HT-29 (cell line): ENCODE results near the gene GLO1. TPM values are rescaled to one million over a fixed set of nuclear protein-coding genes. Genes with fewer than 3 reads are reported as not detected.

Experiments used
- DNase-seq: peaks from one replicate; pipeline ENCODE4 v3.0.0-alpha.2; 2015; ENCODE audit warnings: low spot score
- total RNA-seq: library from RNA; depleted of rRNA; stranded (reverse); fragments of >200 nt; shearing (Covaris generic); gene quantifications from 2 replicates; pipeline ENCODE4 v1.2.3, GENCODE V29; 2014; rRNA removed

GLO1 gene
- total RNA-seq: 65.1 and 65.2 TPM in 2 replicates

GRCh38 chr6:38702558-38703397 lies at the start of gene GLO1:
Gene GLO1 (minus strand): TSS chr6:38703145. CDS start chr6:38703054, 91 bp downstream.
- peak; percentile 96 for DNase-seq

- DNase-seq: no peak
These were observed 48.1 kb upstream of the GLO1 start for GRCh38 chr6:38750968-38751615.

DNA sequence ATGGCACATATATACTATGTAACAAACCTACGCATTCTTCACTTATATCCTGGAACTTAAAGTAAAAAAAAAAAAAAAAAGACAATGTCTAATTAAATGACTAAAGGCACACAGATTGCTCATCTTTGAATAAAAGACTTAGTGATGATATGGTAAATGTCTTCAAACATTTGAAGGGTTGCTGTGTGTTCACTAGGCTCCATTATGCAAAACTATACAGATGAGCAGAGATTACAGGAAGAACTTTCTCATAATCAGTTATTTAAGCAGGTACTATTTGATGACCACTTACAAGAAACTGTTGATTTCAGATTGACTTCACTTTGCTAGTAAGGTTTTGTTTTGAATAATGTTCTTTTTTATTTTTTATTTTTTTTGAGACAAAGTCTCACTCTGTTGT lies 46.5 kb upstream of the GLO1 start:
- DNase-seq: no peak

- DNase-seq: no peak
These were observed 36.6 kb upstream of the GLO1 start for GRCh38 chr6:38739532-38739931.

- DNase-seq: no peak
These were observed 35.3 kb upstream of the GLO1 start for GRCh38 chr6:38738261-38738660.

GRCh38 chr6:38736951-38737350 lies 34.0 kb upstream of the GLO1 start:
- no peak for DNase-seq

DNA sequence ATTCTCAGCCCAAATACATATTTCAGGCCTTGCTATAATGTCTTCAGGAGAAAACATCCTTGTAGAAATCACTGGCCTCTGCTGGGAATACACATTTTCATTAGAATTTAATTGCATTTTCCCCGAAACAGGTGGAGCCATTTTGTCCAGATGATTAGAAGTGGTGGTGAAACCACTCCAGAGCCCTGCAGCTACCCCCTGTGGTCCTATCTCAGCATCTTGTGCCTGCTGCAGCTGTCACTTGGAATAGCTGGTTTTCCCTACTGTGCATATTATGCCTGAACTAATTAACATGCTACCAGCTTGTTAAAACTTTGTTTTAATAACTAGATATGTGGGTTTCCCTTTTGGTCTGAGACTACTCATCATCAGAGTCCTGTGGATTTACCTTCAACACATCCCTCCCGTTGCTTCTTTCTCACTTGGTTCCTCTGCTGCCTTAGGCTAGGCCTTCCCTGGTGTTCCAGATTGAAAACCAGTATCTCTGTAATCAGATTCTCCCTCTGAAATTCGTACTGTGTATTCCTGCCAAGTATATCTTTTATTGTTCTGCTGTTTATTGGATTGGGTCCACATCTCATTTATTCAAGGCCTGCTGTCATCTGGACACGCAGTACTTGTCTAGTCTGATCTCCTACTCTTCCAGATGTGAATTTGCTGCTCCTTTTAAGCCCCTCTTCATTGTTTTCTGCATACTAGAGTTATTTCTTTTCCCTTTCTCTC lies 27.4 kb upstream of the GLO1 start:
- DNase-seq: no peak

GRCh38 chr6:38728203-38728602 lies 25.3 kb upstream of the GLO1 start:
- DNase-seq: no peak

DNA sequence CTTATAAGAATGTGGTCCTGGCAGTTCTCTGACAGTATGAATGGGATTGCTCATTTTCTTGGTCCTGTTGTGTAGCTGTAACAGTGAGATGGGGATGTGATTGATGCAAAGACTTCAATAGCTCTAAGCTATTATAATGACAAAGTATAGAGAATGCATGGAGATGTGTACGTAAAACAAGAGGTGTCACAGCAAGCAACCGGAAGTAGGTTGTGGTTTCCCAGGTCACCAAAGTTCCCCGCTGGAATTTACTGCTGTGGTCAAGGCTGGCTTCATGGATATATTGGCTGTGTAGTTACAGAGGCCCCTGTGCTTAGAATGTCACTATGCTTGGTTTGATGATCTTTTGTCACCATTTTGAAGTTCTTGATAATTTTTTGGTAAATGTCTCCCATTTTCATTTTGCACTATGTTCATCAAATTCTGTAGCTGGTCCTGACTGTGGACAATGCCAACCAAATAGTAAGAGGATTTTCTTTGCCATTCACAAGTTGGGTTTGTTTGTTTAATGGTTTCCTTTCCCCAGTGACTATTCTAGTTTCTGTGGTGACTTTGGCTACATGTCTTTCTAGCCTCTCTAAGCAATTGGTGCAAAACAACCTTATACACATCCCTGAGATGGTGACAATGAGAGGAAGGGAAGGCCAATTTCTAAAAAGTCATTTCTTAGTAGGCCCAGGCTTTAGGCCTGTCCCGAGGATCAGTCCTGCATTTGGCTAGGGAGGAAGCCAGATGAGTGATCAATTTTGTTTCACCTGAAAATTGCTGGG lies 22.7 kb upstream of the GLO1 start:
- peak; percentile 53 for DNase-seq

- DNase-seq: no peak
These were observed 21.4 kb upstream of the GLO1 start for GRCh38 chr6:38724343-38724742.

DNA sequence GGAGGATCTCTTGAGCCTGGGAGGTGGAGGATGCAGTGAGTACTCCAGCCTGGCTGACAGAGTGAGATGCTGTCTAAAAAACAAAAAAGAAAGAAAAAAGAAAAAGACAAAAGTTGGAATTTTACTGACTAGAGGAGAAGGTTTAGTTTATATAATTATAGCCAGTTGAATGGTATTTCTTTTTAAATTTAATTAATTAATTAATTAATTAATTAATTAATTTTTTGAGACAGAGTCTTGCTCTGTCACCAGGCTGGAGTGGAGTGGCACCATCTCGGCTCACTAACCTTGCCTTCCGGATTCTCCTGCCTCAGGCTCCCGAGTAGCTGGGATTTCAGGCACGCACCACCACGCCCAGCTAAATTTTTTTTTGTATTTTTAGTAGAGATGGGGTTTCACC lies 20.8 kb upstream of the GLO1 start:
- no peak for DNase-seq

GRCh38 chr6:38722727-38723334 lies 19.9 kb upstream of the GLO1 start:
- no peak for DNase-seq

- DNase-seq: no peak
These were observed 19.1 kb upstream of the GLO1 start for GRCh38 chr6:38722038-38722437.

- DNase-seq: no peak
These were observed 17.4 kb upstream of the GLO1 start for GRCh38 chr6:38720295-38720694.

- no peak for DNase-seq
These were observed 16.4 kb upstream of the GLO1 start for GRCh38 chr6:38719358-38719757.

GRCh38 chr6:38716825-38717224 lies 13.9 kb upstream of the GLO1 start:
- DNase-seq: no peak

GRCh38 chr6:38715016-38715689 lies 12.2 kb upstream of the GLO1 start, which contains the start of gene DNAH8:
Gene DNAH8 (plus strand): TSS chr6:38715311. CDS start chr6:38722810, 7,499 bp downstream.
- no peak for DNase-seq

GRCh38 chr6:38714239-38715015 lies 11.5 kb upstream of the GLO1 start:
- no peak for DNase-seq

GRCh38 chr6:38713812-38714211 lies 10.9 kb upstream of the GLO1 start:
- no peak for DNase-seq

GRCh38 chr6:38708496-38708895 lies 5.6 kb upstream of the GLO1 start:
- DNase-seq: peak; percentile 17
